ENCODE data around the gene GABBR1.
A peak's percentile ranks its signal among the peaks of the same experiment; 100 is the strongest.

The GABBR1 gene

GRCh38 chr6:29617782-29618554 lies 15.0 kb downstream of the GABBR1 start:
- no peak for DNase-seq

GRCh38 chr6:29611426-29611825 lies 21.6 kb downstream of the GABBR1 start:
- no peak for DNase-seq

- no peak for DNase-seq
Measured at GRCh38 chr6:29610540-29610939, 22.4 kb downstream of the GABBR1 start.

GRCh38 chr6:29608131-29608530 lies 24.9 kb downstream of the GABBR1 start:
- no peak for DNase-seq

- DNase-seq: no peak
Measured at GRCh38 chr6:29603930-29604329, 29.1 kb downstream of the GABBR1 start.

GRCh38 chr6:29603456-29603855 lies 29.5 kb downstream of the GABBR1 start:
- DNase-seq: no peak

GRCh38 chr6:29602564-29603361 lies 30.2 kb downstream of the GABBR1 start:
- peak; percentile 18 for DNase-seq

- DNase-seq: no peak
Measured at GRCh38 chr6:29598172-29598747, 34.7 kb downstream of the GABBR1 start.

- DNase-seq: peak; percentile 36
Measured at GRCh38 chr6:29597184-29597583, 35.8 kb downstream of the GABBR1 start.

- no peak for DNase-seq
Measured at GRCh38 chr6:29596381-29596900, 36.5 kb downstream of the GABBR1 start.

- DNase-seq: no peak
Measured at GRCh38 chr6:29593199-29593855, 39.7 kb downstream of the GABBR1 start.

- no peak for DNase-seq
Measured at GRCh38 chr6:29591677-29592076, 41.3 kb downstream of the GABBR1 start.

GRCh38 chr6:29590218-29590808 lies 42.7 kb downstream of the GABBR1 start:
- no peak for DNase-seq

- DNase-seq: peak; percentile 27
Measured at GRCh38 chr6:29589423-29590048, 43.4 kb downstream of the GABBR1 start.

GRCh38 chr6:29584821-29585220 lies 48.2 kb downstream of the GABBR1 start, which contains the start of gene OR2H2:
TSS of gene OR2H2 (plus strand) at chr6:29585121. CDS start at chr6:29587945, 2,824 bp downstream.
- no peak for DNase-seq

GRCh38 chr6:29577544-29577943 lies 55.4 kb downstream of the GABBR1 start:
- no peak for DNase-seq

- DNase-seq: no peak
Measured at GRCh38 chr6:29576056-29576455, 56.9 kb downstream of the GABBR1 start.

GRCh38 chr6:29567991-29568390 lies 65.0 kb downstream of the GABBR1 start:
- no peak for DNase-seq

- DNase-seq: no peak
Measured at GRCh38 chr6:29567541-29567940, 65.4 kb downstream of the GABBR1 start.

GRCh38 chr6:29566856-29567255 lies 66.1 kb downstream of the GABBR1 start:
- DNase-seq: no peak

- DNase-seq: no peak
Measured at GRCh38 chr6:29564875-29565274, 68.1 kb downstream of the GABBR1 start.

GRCh38 chr6:29563435-29563965 lies 69.5 kb downstream of the GABBR1 start:
- DNase-seq: no peak
